Body of pancreas (tissue), 4 donors: ENCODE data around the gene RPL5.

Experiments
- CTCF ChIP-seq, 7 experiments: fragments of 450-650 bp in 4 of 7; fragments of 200-600 bp in 3 of 7; sonication (generic) in 3 of 7; IDR thresholded peaks; one replicate each; pipeline ENCODE4 v1.5.1; 2016 to 2019; ENCODE audit warnings: antibody characterized with exemption in 7 of 7
- POLR2A ChIP-seq, 3 donors: fragments of 450-650 bp; IDR thresholded peaks; one replicate each; pipeline ENCODE4 v1.6.1; 2016; ENCODE audit warnings: antibody characterized with exemption in 3 of 3, mild to moderate bottlenecking in 2 of 3

GRCh38 chr1:92864131-92864530 lies 32.3 kb downstream of the RPL5 start:
- TF ChIP-seq CTCF (IDR thresholded peaks at IDR 0.05) (no peak), POLR2A (IDR thresholded peaks at IDR 0.05) (no peak)
